ENCODE measurements around the gene USP6NL.

Gene USP6NL

DNA sequence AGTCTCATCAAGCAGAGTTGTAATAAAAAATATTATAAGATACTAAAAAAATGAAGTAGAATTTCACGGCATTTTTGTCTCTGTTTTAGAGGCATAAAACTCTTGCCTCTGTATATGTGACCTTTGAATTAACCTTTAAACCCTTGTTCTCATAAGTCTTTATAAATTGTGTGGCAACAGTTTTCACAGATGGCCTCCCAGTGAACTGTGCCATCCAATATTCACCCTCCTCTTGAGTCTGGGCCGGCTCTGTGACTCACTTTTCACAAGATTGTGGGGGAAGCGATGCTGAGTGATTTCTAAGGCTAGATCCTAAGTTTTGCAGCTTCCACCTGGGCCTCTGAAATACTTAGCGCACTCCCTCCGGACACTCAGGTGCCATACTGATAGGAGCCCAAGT lies 4.6 kb upstream of the USP6NL start:
- no peak for DNase-seq (ENCODE audit: low read depth)

DNA sequence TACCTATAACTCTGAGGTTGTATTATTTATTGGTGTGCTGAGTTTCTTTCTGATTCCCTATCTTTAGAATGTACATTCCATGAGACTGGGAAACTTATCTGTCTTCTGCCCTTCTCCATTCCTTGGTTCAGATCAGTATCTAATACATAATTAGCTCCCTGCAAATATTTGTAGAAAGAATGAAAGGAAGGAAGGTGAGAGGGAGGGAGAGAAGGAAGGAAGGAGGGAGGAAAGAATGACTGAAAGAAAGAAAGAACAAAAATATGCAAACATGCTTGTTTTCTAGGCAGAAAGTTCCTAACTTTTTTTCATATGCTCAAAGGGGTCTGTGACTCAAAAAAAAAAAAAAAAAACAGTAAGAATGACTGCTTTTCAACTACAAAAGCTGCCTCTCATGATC lies 3.9 kb upstream of the USP6NL start:
- no peak for DNase-seq (ENCODE audit: low read depth)

DNA sequence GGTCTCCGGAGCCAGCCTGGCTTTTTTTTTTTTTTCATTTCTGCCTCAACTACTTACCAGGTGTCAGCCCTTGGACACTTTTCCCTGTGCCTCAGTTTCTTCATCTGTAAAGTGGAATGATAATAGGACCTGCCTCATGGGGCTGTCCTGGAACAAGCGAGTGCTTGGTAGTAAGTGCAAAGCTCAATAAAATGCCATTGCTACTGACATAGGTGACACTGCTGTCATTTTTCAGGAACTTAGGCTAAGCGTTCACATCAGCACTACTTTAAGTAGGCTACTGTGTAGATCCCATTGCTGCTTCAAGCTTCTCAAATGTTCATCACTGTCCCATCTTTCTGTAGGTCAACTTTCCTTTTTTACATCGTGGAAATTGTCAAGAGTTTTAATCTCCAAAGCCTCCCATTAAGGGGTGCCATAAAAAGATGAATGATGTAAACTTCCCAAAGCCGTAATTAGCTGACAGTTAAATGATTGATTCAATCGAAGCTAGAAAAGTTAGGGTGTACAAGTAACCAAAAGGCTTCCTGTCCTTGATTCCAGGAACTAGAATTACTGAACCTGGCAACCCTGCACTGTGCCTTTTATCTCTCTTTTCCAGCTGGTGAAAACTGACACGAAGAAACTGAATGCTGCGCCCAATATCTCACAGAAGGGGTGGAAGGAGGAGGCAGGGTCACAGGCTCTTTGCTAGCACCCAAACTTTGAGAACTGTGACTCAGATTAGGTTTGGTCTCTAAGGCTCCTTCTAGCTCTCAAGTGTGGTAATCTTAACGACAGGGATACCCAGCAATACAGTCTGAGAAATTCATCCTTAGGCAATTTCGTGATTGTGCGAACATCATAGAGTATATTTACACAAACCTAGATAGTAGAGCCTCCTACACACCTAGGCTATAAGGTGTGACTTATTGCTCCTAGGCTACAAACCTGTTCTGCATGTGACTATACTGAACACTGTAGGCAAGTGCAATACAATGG lies 861 bp upstream of the USP6NL start:
- DNase-seq (ENCODE audit: low read depth), result no peak

DNA sequence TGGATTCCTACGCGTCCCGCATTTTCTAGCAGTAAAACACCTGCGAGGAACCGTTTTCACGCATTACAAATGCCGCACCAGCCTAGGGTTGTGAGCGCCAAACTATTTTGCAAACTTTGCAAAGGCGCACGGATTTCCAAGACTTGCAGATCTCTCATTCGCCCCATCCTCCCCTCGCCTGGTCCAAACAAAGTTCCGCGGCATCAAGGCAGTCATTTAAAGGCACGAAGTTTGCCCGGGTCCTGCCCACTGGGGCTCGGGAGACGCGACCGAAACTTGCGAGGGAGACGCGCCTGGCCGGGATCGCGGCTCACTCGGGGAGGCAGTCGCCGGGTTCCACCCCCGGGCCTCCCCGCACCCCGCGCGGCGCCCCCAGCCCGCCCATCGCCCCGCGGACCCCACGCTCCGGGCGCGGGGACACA lies 613 bp downstream of the USP6NL start:
- DNase-seq (ENCODE audit: low read depth), result peak; percentile 50

DNA sequence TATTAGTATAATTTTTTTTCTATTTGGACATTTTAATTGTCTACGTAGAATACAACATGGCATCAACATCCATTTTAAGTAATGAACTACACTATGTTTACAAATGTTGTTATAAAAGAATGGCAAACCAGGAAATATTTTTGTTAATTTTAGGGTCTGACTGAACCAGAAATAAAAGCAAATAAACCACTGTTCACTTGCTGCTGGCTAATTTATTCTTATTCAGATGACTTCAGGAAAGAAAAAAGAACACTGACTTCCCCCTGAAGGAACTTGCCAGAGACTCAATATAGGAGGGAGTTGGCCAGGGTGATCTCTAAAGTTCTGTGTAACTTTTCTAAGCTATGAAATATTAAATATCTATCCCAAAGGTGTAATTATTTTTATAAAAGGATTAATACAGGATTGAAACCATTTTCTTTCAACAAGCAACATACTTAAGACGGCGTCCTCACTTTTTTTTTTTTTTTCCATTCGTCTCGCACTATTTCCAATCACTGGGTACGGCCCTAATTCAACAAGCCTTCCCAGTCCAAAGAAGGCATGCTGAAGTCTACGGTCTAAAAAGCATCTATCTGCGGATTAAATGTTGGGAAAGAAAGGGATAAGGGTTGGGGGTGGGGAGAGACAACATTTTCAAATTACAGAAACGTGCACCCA lies 1.2 kb downstream of the USP6NL start:
- no peak for DNase-seq (ENCODE audit: low read depth)

DNA sequence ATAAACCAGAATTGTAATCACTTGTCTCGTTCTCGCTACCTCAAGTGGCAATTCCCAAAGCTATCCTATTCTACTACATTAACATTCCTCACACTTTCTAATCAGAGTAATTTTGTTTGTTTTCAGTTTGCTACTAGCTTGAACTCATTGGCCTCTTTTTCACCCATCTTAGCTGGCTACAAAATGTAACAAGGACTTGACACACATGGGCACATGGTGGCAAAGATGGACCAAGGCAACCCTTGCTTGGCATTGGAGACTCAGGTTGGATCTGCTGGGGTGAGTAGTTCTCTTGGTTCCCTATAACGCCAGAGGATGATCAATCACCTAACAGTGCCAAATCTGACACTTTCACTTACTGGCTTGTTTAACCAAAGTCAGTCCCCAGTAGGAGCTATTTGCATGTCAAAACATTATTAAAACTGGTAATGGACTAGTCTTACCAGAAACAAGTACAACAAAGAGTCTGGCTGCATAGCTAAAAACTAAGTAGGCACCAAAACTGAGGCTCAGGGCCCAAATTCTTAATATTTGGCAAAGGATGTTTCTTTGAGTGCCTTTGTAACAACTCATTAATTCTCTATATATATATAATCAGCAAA lies 1.9 kb downstream of the USP6NL start:
- DNase-seq (ENCODE audit: low read depth), result no peak

DNA sequence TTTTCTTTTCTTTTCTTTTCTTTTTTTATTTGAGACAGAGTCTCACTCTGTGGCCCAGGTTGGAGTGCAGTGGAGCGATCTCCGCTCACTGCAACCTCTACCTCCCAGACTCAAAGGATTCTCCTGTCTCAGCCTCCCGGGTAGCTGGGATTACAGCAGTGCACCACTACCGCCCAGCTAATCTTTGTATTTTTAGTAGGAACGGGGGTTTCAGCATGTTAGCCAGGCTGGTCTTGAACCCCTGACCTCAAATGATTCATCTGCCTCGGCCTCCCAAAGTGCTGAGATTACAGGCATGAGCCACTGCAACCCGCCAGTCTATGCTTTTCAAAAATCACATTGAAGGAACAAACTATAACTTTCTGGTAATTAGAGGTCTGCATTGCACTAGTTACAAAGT lies 2.4 kb downstream of the USP6NL start:
- no peak for DNase-seq (ENCODE audit: low read depth)

- no peak for DNase-seq (ENCODE audit: low read depth)
These were observed 3.1 kb downstream of the USP6NL start for GRCh38 chr10:11608159-11609013.

- DNase-seq (ENCODE audit: low read depth), result no peak
These were observed 5.5 kb downstream of the USP6NL start for GRCh38 chr10:11605807-11606408.

- DNase-seq (ENCODE audit: low read depth), result no peak
These were observed 6.4 kb downstream of the USP6NL start for GRCh38 chr10:11604865-11605650.

GRCh38 chr10:11603741-11604140 lies 7.7 kb downstream of the USP6NL start:
- no peak for DNase-seq (ENCODE audit: low read depth)

DNA sequence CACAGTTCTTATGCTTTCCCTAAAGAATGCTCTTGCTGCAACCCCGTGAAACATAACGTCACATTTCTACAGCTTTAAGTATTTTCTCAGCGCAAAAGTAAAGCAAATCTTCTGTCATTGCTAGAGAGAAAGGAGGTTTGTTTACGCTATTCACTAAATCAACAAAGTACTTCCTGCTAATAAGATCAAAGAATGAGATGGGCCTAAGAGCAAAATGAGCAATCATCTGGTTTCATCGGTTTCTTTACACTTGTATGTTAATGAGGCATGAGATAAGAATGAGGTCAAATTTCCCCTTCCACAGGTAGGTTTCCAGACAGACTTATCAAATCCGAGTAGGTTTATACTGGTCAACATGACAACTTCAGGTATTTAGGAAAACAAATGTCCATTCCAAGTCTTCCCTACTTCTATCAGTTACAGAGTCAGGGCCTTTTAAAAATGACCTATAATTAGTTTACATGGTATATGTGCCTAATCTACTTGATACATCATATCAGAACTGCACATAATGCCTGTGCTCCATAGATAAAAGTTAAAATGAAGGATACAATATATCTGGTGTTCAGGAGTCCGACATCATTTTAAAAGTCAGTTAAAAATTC lies 8.4 kb downstream of the USP6NL start:
- DNase-seq (ENCODE audit: low read depth), result peak; percentile 17

DNA sequence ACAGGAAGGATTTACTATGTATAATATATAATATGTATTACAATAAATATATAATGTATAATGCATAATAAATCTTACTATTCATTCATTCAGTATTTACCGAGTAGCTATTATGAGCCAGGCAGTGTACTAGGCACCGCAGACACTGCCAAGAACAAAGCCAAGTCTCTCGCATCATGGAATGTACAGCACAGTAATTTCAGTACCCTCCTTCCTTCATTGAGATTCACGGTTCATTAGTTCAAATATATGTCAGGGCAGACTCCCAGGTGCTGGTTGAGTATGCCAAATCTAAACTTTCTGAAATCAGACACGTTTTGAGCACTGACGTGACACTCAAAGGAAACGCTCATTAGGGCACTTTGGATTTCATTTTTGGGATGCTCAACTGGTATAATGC lies 9.1 kb downstream of the USP6NL start:
- DNase-seq (ENCODE audit: low read depth), result no peak

- DNase-seq (ENCODE audit: low read depth), result no peak
These were observed 9.8 kb downstream of the USP6NL start for GRCh38 chr10:11601670-11602069.

- DNase-seq (ENCODE audit: low read depth), result no peak
These were observed 11.2 kb downstream of the USP6NL start for GRCh38 chr10:11600280-11600679.

DNA sequence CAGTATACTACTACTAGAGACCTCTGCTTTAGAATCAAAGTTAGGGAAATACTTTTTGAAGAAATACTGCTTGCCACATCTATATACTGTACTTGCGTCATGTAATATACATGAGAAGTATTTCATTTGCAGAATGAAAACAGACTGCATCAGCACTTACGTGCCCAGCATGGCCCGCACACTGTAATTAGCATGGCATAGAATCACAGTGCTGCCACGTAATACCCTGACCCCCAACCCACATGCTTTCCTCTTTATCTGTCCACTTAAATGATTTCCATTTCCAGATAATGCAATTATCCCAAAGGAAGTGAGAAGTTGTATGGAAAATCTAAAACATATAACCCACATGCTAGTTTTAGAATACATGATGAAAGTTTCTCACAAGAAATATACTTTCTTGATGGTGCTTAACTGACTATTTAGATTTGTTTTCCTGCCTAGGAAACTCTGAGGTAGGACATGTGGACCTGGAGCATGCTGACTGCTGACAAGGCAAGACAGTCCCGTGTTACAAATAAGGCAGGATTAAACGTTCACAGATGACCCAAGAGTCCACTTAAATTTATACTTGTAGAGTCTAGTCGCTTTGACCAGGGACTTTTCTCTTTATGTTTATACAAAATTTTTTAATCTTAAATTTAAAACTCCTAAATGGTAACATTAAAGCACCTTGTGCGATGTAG lies 12.6 kb downstream of the USP6NL start:
- DNase-seq (ENCODE audit: low read depth), result no peak

DNA sequence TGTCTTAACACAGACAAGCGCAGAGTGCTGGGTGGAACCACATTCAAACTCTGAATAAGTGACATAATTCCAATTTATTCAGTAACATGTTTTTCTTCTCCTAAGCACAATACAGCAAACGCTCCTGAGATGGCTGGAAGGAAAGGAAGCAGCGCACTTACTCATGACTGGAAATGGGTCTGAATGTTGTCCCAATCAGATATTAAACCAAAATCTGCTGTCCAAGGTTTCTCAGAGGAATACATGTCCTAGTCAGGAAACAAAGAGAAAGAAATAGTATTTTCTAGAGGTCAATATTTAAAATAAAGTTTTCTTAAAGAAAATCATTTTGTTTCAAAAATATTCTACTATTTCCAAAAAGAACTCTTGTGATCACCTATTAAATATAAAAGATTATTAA lies 14.0 kb downstream of the USP6NL start:
- no peak for DNase-seq (ENCODE audit: low read depth)

DNA sequence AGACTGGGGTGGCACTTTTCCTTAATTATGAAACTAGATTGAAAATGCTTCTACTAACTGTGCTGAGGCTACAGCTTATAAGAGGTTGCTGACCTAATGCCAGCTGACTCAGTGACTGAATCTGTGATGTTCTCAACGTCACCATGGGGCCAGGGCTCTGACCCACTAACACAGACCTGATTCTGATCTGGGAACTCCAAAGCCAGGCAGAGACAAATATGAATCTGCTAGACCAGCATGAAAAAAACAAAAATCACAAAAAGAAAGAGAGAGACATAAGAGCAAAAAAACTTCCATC lies 16.1 kb downstream of the USP6NL start:
- peak; percentile 58 for DNase-seq (ENCODE audit: low read depth)

DNA sequence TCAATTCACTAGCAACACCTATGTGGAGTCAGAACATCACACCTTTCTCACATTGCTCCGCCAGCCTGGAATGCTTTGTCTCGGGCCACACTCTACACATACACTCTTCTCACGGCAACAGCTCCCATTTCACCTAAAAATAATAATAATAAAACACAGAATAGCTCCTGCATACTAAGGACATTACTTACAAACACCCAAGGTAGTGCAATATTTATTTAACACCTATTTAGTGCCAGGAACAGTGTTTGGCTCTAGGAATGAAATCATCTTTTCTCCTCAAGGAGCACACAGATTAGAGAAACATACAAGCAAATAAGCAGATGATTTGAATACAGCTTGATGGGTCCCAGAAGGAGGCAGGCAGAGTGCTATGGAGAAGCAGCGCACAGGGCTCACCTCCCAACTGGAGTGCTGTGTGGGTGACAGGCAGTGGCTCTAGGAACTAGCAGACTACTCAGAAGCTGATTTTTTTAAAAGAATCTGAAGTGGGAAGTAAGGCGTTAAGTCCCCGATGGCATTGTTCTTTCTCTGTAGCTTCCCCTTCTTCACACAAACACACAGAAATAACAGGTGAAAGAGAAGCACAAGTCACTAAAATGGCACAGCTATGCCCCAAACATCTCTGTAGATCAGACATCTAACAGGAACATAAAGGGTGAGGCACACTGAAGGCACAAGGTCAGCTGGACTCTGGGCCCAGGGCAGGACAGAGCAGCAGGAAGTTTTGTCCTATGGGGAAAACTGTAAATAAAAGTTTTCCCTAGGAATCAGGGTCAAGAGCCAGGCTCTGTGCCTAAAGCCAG lies 16.7 kb downstream of the USP6NL start:
- DNase-seq (ENCODE audit: low read depth), result no peak
